GM19023 (cell line): ENCODE results near the gene KRT12.
A peak's percentile ranks its signal among the peaks of the same experiment; 100 is the strongest.
"Not testable (repeated sequence)": the region's sequence is repeated elsewhere in the genome, so short reads cannot be mapped to it uniquely, and the experiment has no call there.

Experiments
- ATAC-seq: cut with Tn5 transposase; IDR thresholded peaks from one replicate; pipeline ENCODE4 v1.9.1; 2021; ENCODE audit warnings: mild to moderate bottlenecking, moderate library complexity; ENCODE audit not compliant: unreplicated experiment

The KRT12 gene

DNA sequence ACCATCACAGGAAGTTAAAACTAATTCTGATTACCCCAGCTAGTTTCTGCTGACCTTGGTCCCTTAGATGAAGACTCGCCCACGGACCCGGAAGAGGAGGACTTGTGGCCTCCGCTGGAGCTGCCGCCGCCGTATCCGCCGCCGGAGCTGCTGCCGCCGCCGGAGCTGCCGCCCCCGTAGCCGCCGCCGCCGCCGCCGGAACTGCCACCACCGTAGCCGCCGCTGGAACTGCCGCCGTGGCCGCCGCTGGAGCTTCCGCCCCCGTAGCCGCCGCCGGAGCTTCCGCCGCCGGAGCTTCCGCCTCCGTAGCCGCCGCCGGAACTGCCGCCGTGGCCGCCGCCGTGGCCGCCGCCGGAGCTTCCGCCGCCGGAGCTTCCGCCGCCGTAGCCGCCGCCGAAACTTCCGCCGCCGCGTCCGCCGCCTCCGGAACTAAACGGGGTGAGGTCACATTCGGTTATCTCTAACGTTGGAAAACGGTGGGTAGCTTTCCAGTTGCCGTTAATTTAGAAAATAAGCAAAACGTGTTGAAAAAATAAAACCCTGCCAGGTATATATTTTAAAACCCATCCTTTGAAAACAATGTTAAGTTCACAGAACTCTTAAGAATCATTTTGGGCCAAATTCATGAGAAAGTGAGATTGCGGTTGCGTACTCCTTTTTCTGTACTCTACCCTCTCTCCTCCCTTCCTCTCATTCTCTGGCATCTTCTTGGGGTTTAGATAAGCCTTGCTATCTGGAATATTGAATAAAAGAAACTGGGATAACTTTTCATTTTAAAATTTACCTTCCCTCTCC, 48.1 kb downstream of the KRT12 start:
- ATAC-seq: peak; percentile 85

DNA sequence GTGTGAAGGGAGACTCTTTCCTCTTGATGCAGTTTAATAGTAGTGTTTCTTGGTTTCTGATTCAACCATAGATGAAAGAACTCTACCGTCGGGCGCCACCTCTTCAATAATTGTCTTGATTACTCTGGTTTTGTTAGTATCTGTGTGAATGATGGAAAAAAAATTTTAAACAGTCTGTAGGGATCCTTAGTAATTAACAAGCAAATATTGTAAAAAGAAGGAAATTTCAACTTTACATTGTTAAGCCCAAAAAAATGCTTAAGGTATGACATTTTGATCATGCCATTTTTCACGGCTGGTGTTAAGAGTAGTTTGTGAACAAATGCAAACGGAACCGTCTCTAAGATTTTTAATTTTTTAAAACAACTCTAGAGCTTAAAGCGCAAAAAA, 48.7 kb downstream of the KRT12 start:
- no peak for ATAC-seq

DNA sequence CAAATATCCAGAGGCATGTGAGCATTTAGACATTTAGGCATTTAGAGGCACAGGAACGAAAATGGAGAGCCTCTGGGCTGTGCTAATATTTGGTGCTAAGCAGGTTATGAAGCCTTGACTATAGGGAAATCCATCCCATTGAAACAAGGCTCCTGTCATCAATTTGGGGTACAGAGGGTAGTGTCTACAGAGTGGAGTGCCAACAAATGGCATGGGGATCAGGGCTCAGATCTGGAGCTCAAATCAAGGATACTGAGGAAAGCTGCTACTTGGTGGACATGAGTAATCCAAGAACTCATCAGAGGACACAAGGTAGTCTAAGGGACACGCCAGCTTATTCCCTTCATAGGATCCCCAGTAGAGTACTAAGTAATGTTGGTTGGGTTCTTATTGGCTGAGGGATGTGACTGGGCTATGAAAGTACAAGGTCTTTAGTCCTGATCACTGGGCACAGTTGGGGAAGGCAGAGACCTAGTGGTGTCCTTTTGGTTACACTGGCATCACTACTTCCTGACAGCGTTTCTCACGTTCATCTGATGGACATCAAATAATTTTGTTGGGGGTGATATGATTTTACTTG, 49.8 kb downstream of the KRT12 start:
- ATAC-seq: no peak

DNA sequence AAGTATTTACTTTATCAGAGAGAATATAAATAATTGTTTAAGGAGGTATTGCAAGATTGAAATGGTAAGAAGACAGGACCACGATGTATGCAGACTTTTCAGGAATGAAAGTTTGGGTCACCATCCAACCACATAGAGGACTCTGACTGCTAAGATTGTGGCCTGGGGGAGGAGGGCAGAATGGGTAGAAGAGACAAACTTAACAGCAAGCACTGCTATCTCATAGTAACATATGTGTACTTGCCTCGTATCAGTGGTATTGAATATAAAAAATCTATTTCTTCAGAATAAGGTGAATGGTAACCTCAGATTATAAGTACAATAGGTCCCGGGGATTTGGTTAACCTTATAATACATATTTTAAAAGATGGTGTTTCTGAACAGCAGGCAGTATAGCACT, 50.5 kb downstream of the KRT12 start:
- ATAC-seq: no peak

DNA sequence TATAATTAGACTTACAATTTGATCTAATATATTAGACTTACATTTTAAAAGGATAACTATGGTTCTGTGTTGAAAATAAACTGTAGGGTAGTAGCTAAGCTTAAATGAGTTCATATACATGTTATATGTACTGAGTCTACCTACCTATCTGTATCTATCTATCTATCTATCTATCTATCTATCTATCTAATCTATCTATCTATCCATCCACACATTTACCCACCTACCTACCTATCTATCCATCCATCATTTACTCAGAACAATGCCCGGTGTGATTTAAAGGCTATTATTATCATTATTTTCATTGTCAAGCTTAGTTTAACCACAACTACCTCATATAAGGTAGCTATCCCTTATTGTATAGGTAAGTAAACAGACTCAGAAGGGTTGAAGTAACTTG, 51.6 kb downstream of the KRT12 start:
- no peak for ATAC-seq

DNA sequence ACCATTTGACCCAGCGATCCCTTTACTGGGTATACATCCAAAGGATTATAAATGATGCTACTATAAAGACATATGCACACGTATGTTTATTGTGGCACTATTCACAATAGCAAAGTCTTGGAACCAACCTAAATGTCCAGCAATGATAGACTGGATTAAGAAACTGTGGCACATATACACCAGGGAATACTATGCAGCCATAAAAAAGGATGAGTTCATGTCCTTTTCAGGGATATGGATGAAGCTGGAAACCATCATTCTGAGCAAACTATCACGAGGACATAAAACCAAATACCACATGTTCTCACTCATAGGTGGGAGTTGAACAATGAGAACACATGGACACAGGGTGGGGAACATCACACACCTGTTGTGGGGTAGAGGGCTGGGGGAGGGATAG, 52.4 kb downstream of the KRT12 start:
- not testable (repeated sequence) for ATAC-seq

DNA sequence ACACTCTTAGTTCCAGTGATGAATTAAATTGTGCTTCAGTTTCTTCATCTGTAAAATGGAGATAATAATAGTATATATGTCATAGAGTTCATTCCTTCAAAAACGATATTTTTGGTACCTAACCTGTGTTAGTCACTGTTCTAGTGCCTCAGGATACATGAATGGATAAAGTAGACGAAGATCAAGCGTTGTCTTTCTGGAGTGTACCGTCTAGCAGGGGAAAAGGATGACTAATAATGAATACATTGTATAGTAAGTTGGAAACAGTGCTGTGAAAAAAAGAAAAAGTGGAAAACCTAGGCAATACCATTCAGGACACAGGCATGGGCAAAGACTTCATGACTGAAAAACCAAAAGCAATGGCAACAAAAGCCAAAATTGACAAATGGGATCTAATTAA, 53.2 kb downstream of the KRT12 start:
- ATAC-seq: no peak

DNA sequence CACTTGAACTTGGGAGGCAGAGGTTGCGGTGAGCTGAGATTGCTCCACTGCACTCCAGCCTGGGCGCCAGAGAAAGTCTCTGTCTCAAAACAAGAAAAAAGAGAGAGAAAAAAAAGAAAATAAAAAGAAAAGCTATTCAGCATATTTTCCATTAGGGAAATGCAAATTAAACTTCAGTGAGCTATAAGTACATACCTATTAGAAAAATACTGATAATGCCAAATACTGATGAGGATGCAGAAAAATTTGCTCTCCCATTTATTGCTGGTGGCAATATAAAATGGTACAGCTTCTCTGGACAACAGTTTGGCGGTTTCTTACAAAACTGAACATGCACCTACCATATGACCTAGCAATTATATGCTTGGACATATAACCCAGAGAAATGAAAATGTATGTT, 54.4 kb downstream of the KRT12 start:
- ATAC-seq: no peak
